ENCODE measurements around the gene MAD2L2. TPM values are rescaled to one million over a fixed set of nuclear protein-coding genes. Genes with fewer than 3 reads are reported as not detected.
A peak's percentile ranks its signal among the peaks of the same experiment; 100 is the strongest.

MAD2L2 gene
- total RNA-seq, 1 experiment from 2014 or later: 283 TPM

DNA sequence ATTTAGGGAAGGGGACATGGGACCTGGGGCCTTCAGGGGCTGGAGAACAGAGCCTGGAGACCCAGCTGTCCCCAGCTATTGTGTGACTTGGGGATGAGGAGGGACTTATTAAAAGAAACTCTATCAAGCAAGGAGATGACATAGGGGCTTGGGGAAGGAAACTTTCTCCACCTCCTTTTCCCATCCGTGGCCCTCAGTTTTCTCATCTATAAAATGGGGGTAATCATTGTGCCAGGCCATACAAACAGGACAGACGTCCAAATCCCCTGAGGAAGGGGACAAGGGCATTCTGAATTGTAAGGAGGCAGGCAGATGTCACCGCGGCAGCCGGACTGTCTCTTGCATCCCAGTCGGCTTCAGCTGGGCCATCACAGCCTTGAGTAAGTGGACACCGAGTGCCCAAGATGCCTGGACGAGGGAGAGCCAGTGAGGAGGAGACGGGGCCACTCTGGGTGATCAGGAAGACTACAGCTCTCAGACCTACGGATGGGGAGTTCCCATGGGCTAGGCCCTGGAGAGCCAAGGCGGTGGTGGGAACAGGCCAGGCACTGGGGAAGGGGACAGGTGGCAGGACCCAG, 28.7 kb downstream of the MAD2L2 start:
- Histone ChIP-seq H3T11ph (ENCODE audit: low read length) (no peak overlapping the region), H2AFZ (ENCODE audit: low read length) (no peak overlapping the region), H3K4me1 (ENCODE audit: insufficient read depth, low read length) (no peaks in the 10 kb centered on the region; the same call in 1 of the 2 replicates), H3K4ac (ENCODE audit: low read depth, low read length) (no peak overlapping the region), H3K79me1 (ENCODE audit: insufficient read depth, low read depth, low read length, poor library complexity, severe bottlenecking) (no peaks in the 10 kb centered on the region), H2AK5ac (ENCODE audit: insufficient read length, low read length) (no peak overlapping the region), H3K27me3 (ENCODE audit: insufficient read depth, low read length) (no peaks in the 10 kb centered on the region; the same call in 1 of the 2 replicates), H2BK15ac (ENCODE audit: low read depth, low read length) (no peak overlapping the region), H3K18ac (ENCODE audit: insufficient read length, low read depth, low read length) (no peak overlapping the region), H3K9me3 (ENCODE audit: control insufficient read depth, low read depth, low read length) (no peaks in the 10 kb centered on the region), H4K5ac (ENCODE audit: insufficient read length, low read depth, low read length) (no peak overlapping the region), H3K4me2 (ENCODE audit: insufficient read depth, insufficient read length, low read length) (no peak overlapping the region), H4K20me1 (ENCODE audit: control insufficient read depth, insufficient read depth, insufficient read length) (no peaks in the 10 kb centered on the region), H3K14ac (ENCODE audit: insufficient read depth, low read length) (no peak overlapping the region), H3K56ac (ENCODE audit: insufficient read length, low read depth, low read length) (no peak overlapping the region), H4K8ac (replicated peaks; ENCODE audit: insufficient read length, low read depth, low read length) (no peak overlapping the region), H3K9ac (ENCODE audit: extremely low read depth, insufficient read length, low read length) (no peak overlapping the region), H2BK5ac (ENCODE audit: insufficient read length, low read length) (no peak overlapping the region), H3K23ac (ENCODE audit: insufficient read length, low read depth, low read length) (no peak overlapping the region), H2BK120ac (ENCODE audit: low read depth, low read length, poor library complexity, severe bottlenecking) (no peak overlapping the region), H2BK12ac (ENCODE audit: insufficient read length, low read depth, low read length) (no peak overlapping the region), H3K27ac (ENCODE audit: insufficient read length, low read depth, low read length) (no peak overlapping the region), H3K23me2 (ENCODE audit: insufficient read length, low read depth, low read length, poor library complexity, severe bottlenecking) (peaks cover 9% of the 10 kb centered on the region), H4K91ac (ENCODE audit: insufficient read length, low read depth, low read length) (no peak overlapping the region), H3K79me2 (ENCODE audit: insufficient read depth, low read length) (no peaks in the 10 kb centered on the region), H2BK20ac (ENCODE audit: low read depth, low read length, poor library complexity, severe bottlenecking) (no peak overlapping the region)
- Mint-ChIP-seq H3K9me3 (no peaks in the 10 kb centered on the region), H3K27me3 (ENCODE audit: low read depth) (peaks cover 49% of the 10 kb centered on the region), H3K36me3 (ENCODE audit: insufficient read depth in 1 of 3, low read depth in 3 of 3) (peaks cover 6 to 11% (median 9%) of the 10 kb centered on the region in 3 experiments), H3K4me1 (peaks cover 26 to 36% of the 10 kb centered on the region in 2 experiments), H3K4me3 (peak overlapping the region; percentile 27 to 50; a peak in 4 of 5 replicates), H3K27ac (no peak overlapping the region)
- no CpG with 5 or more reads among the region's 11 CpGs for WGBS (ENCODE audit: extremely low coverage, insufficient read length, low lambda C conversion rate)
- DNase-seq: no peak
- TF ChIP-seq, protein P1, sequence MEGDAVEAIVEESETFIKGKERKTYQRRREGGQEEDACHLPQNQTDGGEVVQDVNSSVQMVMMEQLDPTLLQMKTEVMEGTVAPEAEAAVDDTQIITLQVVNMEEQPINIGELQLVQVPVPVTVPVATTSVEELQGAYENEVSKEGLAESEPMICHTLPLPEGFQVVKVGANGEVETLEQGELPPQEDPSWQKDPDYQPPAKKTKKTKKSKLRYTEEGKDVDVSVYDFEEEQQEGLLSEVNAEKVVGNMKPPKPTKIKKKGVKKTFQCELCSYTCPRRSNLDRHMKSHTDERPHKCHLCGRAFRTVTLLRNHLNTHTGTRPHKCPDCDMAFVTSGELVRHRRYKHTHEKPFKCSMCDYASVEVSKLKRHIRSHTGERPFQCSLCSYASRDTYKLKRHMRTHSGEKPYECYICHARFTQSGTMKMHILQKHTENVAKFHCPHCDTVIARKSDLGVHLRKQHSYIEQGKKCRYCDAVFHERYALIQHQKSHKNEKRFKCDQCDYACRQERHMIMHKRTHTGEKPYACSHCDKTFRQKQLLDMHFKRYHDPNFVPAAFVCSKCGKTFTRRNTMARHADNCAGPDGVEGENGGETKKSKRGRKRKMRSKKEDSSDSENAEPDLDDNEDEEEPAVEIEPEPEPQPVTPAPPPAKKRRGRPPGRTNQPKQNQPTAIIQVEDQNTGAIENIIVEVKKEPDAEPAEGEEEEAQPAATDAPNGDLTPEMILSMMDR (conservative IDR thresholded peaks at IDR 0.05): no peak

Data from H9 (cell line).